ENCODE measurements around the gene HIVEP1. TPM values are rescaled to one million over a fixed set of nuclear protein-coding genes. Genes with fewer than 3 reads are reported as not detected.
A peak's percentile ranks its signal among the peaks of the same experiment; 100 is the strongest.

The HIVEP1 gene
- total RNA-seq, 2 donors from 2014 or later, result 16.1 to 18.8 TPM

DNA sequence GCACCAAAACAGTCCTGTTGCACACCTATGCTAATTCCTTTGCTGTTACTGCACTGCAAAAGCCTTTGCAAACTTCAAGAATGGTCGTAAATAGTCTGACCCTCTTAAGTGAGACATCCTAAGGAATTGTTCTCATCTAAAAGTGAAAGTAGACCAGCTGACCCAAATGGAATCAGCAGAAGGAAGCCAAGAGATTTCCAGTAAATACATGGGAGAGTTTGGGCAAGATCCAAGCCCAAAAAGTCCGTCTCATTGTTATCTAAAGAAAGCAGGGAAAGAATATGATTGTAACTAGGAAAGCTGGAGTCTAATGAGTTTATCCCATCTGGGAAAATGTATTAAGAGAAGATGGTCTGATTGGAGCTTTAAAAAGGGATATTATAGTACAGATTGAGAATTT lies 43.0 kb upstream of the HIVEP1 start:
- Histone ChIP-seq H3K4me3 (peak overlapping the region in 1 of 2 donors; percentile 3), H3K4me1 (peaks cover 0 to 10% of the 10 kb centered on the region in 2 donors), H3K27ac (peak overlapping the region in 1 of 2 donors; percentile 45), H3K27me3 (no peaks in the 10 kb centered on the region), H3K9me3 (no peaks in the 10 kb centered on the region), H3K36me3 (no peaks in the 10 kb centered on the region)
- DNase-seq (ENCODE audit: low spot score), result no peak
- TF ChIP-seq, protein P1, sequence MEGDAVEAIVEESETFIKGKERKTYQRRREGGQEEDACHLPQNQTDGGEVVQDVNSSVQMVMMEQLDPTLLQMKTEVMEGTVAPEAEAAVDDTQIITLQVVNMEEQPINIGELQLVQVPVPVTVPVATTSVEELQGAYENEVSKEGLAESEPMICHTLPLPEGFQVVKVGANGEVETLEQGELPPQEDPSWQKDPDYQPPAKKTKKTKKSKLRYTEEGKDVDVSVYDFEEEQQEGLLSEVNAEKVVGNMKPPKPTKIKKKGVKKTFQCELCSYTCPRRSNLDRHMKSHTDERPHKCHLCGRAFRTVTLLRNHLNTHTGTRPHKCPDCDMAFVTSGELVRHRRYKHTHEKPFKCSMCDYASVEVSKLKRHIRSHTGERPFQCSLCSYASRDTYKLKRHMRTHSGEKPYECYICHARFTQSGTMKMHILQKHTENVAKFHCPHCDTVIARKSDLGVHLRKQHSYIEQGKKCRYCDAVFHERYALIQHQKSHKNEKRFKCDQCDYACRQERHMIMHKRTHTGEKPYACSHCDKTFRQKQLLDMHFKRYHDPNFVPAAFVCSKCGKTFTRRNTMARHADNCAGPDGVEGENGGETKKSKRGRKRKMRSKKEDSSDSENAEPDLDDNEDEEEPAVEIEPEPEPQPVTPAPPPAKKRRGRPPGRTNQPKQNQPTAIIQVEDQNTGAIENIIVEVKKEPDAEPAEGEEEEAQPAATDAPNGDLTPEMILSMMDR (IDR thresholded peaks at IDR 0.05), result no peak

DNA sequence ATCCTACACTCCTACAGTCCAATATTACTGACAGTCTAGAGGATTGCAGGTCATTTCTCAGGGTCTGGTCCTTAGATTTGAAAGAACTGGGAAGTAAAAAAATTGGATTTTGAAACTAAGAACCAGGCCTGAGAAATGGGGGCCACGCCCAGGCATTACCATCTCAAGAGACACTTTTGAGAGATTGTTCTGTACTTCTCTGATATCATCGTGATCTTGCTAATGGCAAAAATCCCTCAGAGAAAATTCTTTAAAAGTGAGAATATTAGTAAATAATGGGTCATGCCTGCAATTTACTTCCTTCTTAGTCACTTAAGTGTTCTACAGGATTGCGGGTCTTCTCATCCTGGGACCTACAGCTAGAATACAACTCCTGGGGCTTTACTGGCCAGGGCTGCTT lies 42.0 kb upstream of the HIVEP1 start:
- DNase-seq (ENCODE audit: low spot score), result no peak
- Histone ChIP-seq H3K9me3 (no peaks in the 10 kb centered on the region), H3K4me3 (no peak overlapping the region), H3K27me3 (no peaks in the 10 kb centered on the region), H3K4me1 (peaks cover 0 to 10% of the 10 kb centered on the region in 2 donors), H3K27ac (no peak overlapping the region), H3K36me3 (no peaks in the 10 kb centered on the region)
- TF ChIP-seq, protein P1 (IDR thresholded peaks at IDR 0.05), result no peak

DNA sequence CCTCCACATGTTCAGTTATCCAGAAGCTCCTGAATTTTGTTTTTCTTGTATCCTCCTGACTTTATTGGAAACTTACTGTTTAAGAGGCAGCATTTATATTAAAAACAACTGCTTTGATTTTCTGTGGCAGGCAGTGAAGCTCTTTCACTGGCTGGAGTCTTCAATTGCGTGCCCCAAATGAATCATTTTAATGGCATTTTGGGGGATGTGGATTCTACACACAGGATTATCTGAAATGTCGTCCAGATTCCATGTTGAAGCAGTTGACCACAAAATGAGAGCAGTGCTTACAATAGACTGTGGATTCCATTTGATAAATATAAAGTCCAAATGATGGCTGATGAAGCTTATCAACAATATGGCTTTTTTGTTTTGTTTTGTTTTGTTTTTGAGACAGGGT lies 41.0 kb upstream of the HIVEP1 start:
- TF ChIP-seq, protein P1 (IDR thresholded peaks at IDR 0.05), result no peak
- no peak for DNase-seq (ENCODE audit: low spot score)

DNA sequence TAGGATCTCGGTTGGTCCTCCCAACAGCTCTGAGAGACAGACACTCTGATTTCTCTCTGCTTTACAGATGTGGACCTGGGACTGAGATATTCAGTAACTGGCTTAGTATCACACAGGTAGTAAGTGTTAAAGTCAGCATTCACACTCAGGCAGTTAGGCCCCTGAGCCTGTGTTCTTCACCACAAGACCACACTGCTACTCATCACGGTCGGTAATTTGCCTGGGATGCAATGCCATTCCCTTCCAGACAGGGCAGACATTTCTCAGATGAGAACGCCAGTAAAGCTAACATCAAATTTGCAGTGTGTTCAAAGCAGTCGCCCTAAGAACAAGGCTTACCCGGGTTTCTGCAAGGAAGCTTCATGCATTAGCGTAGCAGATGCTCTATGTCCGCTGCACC lies 39.8 kb upstream of the HIVEP1 start:
- no peak overlapping the region for H3K27ac ChIP-seq
- no peaks in the 10 kb centered on the region for H3K9me3 ChIP-seq
- H3K36me3 ChIP-seq, result no peaks in the 10 kb centered on the region
- TF ChIP-seq, protein P1 (IDR thresholded peaks at IDR 0.05), result no peak
- no peak overlapping the region for H3K4me3 ChIP-seq
- H3K4me1 ChIP-seq, result peaks cover 0 to 10% of the 10 kb centered on the region in 2 donors
- DNase-seq (ENCODE audit: low spot score), result no peak
- no peaks in the 10 kb centered on the region for H3K27me3 ChIP-seq

More for the DNA sequence above, 41.0 kb upstream of the HIVEP1 start:
- no peaks in the 10 kb centered on the region for H3K27me3 ChIP-seq
- no peaks in the 10 kb centered on the region for H3K9me3 ChIP-seq
- no peaks in the 10 kb centered on the region for H3K36me3 ChIP-seq
- H3K4me1 ChIP-seq, result peaks cover 0 to 10% of the 10 kb centered on the region in 2 donors
- no peak overlapping the region for H3K27ac ChIP-seq
- no peak overlapping the region for H3K4me3 ChIP-seq

DNA sequence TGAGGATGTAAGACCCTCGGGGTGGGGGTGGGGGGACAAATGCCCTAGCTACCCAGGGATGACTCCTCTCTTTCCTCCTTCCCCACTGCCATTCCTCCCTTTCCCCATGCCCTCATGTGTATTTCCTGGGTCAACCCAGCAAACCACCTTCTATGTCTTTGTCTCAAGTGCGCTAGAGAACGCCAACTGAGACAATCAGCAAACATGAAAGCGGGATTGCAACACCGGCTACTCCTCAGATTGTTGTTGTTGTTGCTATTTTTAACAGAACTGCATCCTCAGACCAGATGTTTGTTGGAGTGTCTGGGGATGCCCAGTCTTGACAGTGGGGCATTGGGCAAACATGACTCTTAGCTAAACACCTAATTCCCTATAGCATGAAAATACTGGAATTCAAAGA lies 39.3 kb upstream of the HIVEP1 start:
- no peaks in the 10 kb centered on the region for H3K9me3 ChIP-seq

More for the DNA sequence above, 39.3 kb upstream of the HIVEP1 start:
- no peak for DNase-seq (ENCODE audit: low spot score)
- Histone ChIP-seq H3K27me3 (no peaks in the 10 kb centered on the region), H3K4me3 (no peak overlapping the region), H3K27ac (no peak overlapping the region), H3K4me1 (peaks cover 0 to 10% of the 10 kb centered on the region in 2 donors), H3K36me3 (no peaks in the 10 kb centered on the region)
- TF ChIP-seq, protein P1 (IDR thresholded peaks at IDR 0.05), result no peak
